Loucy (cell line): ENCODE measurements around the gene PTPRN2.

Experiments
- H2AFZ ChIP-seq: fragments of 200-600 bp; sonication (generic); 2 replicates; pipeline ENCODE4 v1.6.0; 2016; ENCODE audit warnings: antibody characterized with exemption, mild to moderate bottlenecking, low read length, moderate library complexity
- H3F3A ChIP-seq: fragments of 200-600 bp; 2 replicates; pipeline ENCODE4 v1.6.0; 2016; ENCODE audit warnings: antibody characterized with exemption, low read depth, mild to moderate bottlenecking
- H3K27me3 ChIP-seq: fragments of 200-600 bp; sonication (generic); 2 replicates; pipeline ENCODE4 v1.6.1; 2014; ENCODE audit warnings: low read length, mild to moderate bottlenecking; ENCODE audit not compliant: insufficient read depth, poor library complexity, severe bottlenecking
- H3K36me3 ChIP-seq: fragments of 200-600 bp; sonication (generic); 2 replicates; pipeline ENCODE4 v1.6.1; 2016; ENCODE audit warnings: low read length; ENCODE audit not compliant: insufficient read depth
- H3K4me1 ChIP-seq: fragments of 200-600 bp; sonication (generic); 2 replicates; pipeline ENCODE4 v1.5.1; 2014; ENCODE audit warnings: low read length, mild to moderate bottlenecking; ENCODE audit not compliant: insufficient read depth, poor library complexity, severe bottlenecking
- H3K4me2 ChIP-seq: fragments of 200-600 bp; sonication (generic); 2 replicates; pipeline ENCODE4 v1.6.0; 2014; ENCODE audit warnings: antibody characterized with exemption, low read length, low read depth, mild to moderate bottlenecking; ENCODE audit not compliant: poor library complexity, severe bottlenecking
- H3K4me3 ChIP-seq: fragments of 200-600 bp; sonication (generic); 2 replicates; pipeline ENCODE4 v1.5.1; 2014; ENCODE audit warnings: low read length, mild to moderate bottlenecking, mixed read lengths; ENCODE audit not compliant: poor library complexity, severe bottlenecking
- H3K79me2 ChIP-seq: fragments of 200-600 bp; sonication (generic); 2 replicates; pipeline ENCODE4 v1.6.1; 2014; ENCODE audit warnings: low read length; ENCODE audit not compliant: insufficient read depth
- H3K9ac ChIP-seq: fragments of 200-600 bp; sonication (generic); 2 replicates; pipeline ENCODE4 v1.6.0; 2014; ENCODE audit warnings: mild to moderate bottlenecking, low read depth, low read length, moderate library complexity; ENCODE audit not compliant: poor library complexity, severe bottlenecking
- H3K9me2 ChIP-seq: fragments of 200-600 bp; sonication (generic); replicated peaks from 2 replicates; pipeline ENCODE4 v1.6.1; 2016; ENCODE audit warnings: low read depth, low read length, mixed read lengths
- H3K9me3 ChIP-seq: fragments of 200-600 bp; sonication (generic); 2 replicates; pipeline ENCODE4 v1.6.1; 2014; ENCODE audit warnings: mild to moderate bottlenecking, antibody characterized with exemption, low read length, low read depth; ENCODE audit not compliant: insufficient read depth
- H4K20me1 ChIP-seq: fragments of 200-600 bp; sonication (generic); 2 replicates; pipeline ENCODE4 v1.6.0; 2014; ENCODE audit warnings: antibody characterized with exemption, low read length, mild to moderate bottlenecking; ENCODE audit not compliant: insufficient read depth, poor library complexity, severe bottlenecking
- CTCF ChIP-seq: fragments of 200-600 bp; sonication (generic); conservative IDR thresholded peaks from 2 replicates; pipeline ENCODE4 v1.5.1; 2014; ENCODE audit warnings: mild to moderate bottlenecking, antibody characterized with exemption, low read length
- EZH2phosphoT487 ChIP-seq: fragments of 200-600 bp; IDR thresholded peaks from 2 replicates; pipeline ENCODE4 v1.6.1; 2018; ENCODE audit warnings: antibody characterized with exemption, mild to moderate bottlenecking, moderate library complexity, borderline replicate concordance

The PTPRN2 gene

GRCh38 chr7:158043551-158044481, 543.8 kb downstream of the PTPRN2 start:
- Histone ChIP-seq H3K79me2 (no peaks in the 10 kb centered on the region), H3K9ac (no peak overlapping the region), H3K36me3 (no peaks in the 10 kb centered on the region), H3K27me3 (no peaks in the 10 kb centered on the region), H3K9me2 (no peaks in the 10 kb centered on the region), H3F3A (no peaks in the 10 kb centered on the region), H3K4me1 (no peaks in the 10 kb centered on the region), H2AFZ (no peak overlapping the region), H3K4me3 (no peak overlapping the region), H4K20me1 (no peaks in the 10 kb centered on the region), H3K4me2 (no peak overlapping the region), H3K9me3 (peaks cover 15% of the 10 kb centered on the region)
- no peak for TF ChIP-seq CTCF
- TF ChIP-seq EZH2phosphoT487, result no peak

DNA sequence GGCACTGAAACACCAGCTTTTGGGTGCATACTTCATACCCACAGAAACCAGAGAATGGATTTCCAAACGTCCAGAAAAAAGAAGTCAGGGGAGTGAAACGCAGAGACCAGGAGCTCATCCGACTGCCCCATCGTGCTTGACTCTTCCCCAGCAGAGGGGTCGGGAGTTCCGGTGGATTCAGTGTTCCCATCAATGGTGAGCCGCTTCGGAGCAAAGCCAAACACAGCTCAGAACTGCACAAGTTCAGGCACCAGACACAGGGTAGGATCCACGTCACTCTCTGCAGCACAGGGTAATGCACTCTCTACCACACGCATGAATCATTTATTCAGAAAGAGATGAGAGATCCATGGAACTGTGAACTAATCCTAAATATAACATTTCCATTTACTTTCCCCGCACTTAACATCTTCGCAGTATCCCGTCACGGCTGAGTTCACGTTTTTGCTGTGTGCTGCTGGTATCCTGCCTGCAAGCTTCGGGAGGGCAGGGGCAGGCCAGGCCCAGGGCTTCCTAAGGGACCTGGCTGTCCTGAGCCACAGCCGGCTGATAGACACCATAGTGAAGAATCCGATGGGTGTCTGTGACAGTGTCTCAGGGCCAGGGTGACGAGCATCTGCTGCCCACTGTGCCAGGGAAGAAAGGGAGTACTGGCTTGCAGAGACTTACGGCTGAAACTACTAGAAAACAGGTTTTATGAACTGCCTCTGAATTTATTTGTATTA, 545.3 kb downstream of the PTPRN2 start:
- H3K36me3 ChIP-seq, result no peaks in the 10 kb centered on the region
- no peak overlapping the region for H3K4me2 ChIP-seq
- H3K4me1 ChIP-seq, result no peaks in the 10 kb centered on the region
- no peak for TF ChIP-seq CTCF
- H3K9me2 ChIP-seq, result no peaks in the 10 kb centered on the region; the same call in 1 of the 2 replicates
- no peaks in the 10 kb centered on the region for H4K20me1 ChIP-seq
- H3K79me2 ChIP-seq, result no peaks in the 10 kb centered on the region
- H3K9me3 ChIP-seq, result peaks cover 15% of the 10 kb centered on the region
- H3K9ac ChIP-seq, result no peak overlapping the region
- no peaks in the 10 kb centered on the region for H3K27me3 ChIP-seq
- H3F3A ChIP-seq, result no peaks in the 10 kb centered on the region
- no peak overlapping the region for H3K4me3 ChIP-seq
- H2AFZ ChIP-seq, result no peak overlapping the region

DNA sequence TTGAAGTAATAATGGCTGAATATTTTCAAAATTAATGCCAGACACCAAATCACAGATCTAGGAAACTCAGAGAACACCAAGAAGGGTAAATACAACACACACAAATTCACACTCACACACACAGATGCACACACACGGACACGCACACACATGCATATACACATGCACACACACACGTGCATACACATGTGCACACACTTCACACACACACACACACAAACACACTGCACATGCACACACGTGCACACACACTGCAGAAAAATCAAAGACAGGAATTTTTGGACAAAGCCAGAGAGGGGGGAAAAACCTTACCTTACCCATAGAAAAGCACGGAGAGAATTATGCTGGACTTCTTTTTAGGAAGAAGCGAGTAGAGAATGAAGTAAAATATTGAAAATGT, 547.4 kb downstream of the PTPRN2 start:
- H2AFZ ChIP-seq, result no peak overlapping the region
- no peaks in the 10 kb centered on the region for H4K20me1 ChIP-seq
- no peaks in the 10 kb centered on the region for H3K36me3 ChIP-seq
- no peak overlapping the region for H3K4me2 ChIP-seq
- no peaks in the 10 kb centered on the region; the same call in 1 of the 2 replicates for H3K9me2 ChIP-seq
- H3K79me2 ChIP-seq, result no peaks in the 10 kb centered on the region
- no peaks in the 10 kb centered on the region for H3K27me3 ChIP-seq
- H3K9me3 ChIP-seq, result peaks cover 13% of the 10 kb centered on the region
- H3F3A ChIP-seq, result no peaks in the 10 kb centered on the region
- H3K4me1 ChIP-seq, result no peaks in the 10 kb centered on the region
- no peak overlapping the region for H3K4me3 ChIP-seq
- TF ChIP-seq EZH2phosphoT487 (no peak), CTCF (no peak)
- no peak overlapping the region for H3K9ac ChIP-seq
